ENCODE data around the gene TMC8.
A peak's percentile ranks its signal among the peaks of the same experiment; 100 is the strongest.

TMC8 gene

DNA sequence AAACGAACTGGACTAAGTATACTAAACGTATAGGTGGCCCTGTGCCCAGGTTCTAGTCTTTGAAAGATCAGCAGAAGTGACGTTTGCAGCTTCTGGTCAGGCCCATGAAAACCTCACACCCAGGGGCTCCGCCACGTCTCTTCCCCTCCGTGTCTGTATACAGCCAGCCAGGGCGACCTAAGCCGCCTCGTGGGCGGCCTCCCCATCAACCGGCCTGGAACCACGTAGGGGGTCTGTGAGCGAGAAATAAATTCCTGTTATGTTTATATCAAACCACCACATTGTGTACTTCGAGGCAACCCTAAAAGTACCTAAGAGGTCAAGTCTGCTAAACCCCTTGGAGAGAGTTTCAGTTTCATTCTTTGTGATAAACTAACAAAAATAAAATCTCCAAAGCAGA, 49.5 kb downstream of the TMC8 start:
- peak; percentile 74 for DNase-seq (ENCODE audit: low read depth)
- peak overlapping the region; percentile 29 for H3K4me3 ChIP-seq (ENCODE audit: low read depth, low read length)
- TF ChIP-seq, protein P1, sequence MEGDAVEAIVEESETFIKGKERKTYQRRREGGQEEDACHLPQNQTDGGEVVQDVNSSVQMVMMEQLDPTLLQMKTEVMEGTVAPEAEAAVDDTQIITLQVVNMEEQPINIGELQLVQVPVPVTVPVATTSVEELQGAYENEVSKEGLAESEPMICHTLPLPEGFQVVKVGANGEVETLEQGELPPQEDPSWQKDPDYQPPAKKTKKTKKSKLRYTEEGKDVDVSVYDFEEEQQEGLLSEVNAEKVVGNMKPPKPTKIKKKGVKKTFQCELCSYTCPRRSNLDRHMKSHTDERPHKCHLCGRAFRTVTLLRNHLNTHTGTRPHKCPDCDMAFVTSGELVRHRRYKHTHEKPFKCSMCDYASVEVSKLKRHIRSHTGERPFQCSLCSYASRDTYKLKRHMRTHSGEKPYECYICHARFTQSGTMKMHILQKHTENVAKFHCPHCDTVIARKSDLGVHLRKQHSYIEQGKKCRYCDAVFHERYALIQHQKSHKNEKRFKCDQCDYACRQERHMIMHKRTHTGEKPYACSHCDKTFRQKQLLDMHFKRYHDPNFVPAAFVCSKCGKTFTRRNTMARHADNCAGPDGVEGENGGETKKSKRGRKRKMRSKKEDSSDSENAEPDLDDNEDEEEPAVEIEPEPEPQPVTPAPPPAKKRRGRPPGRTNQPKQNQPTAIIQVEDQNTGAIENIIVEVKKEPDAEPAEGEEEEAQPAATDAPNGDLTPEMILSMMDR (conservative IDR thresholded peaks at IDR 0.05; ENCODE audit: low read depth, low read length): no peak

DNA sequence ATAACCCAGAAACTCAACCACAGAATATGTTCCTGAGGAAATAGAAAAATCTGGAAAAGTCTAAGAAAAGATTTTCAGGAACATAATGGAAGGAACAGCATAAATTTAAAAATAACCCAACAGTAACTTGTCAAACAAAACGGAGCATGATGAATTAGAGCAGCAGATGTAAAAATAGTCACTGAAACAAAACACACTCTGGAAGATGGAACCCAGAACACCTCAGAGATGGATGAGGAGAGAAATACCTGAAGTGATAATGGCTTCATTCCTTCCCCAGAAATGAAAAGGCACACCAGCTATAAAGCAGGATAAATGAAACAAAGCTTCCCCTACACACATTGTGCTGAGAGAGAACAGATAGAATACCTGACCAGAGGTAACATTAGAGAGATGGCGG, 49.9 kb downstream of the TMC8 start:
- no peak overlapping the region for H3K4me3 ChIP-seq (ENCODE audit: low read depth, low read length)
- TF ChIP-seq, protein P1 (conservative IDR thresholded peaks at IDR 0.05; ENCODE audit: low read depth, low read length): no peak
- no peak for DNase-seq (ENCODE audit: low read depth)

DNA sequence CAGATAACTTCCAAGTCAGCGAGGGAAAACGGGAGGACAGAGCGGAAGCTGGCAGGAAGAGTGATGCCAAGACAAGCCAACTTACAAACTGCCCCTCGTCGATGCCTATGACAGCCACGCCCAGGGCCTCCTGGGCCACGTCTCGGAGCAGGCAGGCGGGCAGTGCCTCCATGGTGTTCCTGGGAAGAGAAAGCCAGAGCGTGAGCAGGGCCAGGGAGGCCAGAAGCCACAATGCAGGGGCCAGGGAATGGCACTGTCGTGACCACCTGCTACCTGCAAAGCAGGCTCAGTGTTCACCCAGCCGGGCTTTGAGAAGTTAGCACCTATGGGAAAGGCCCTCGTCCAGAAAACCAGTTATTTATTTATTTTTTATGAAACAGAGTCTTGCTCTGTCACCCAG, 51.9 kb downstream of the TMC8 start:
- no peak overlapping the region for H3K4me3 ChIP-seq (ENCODE audit: low read depth, low read length)
- TF ChIP-seq, protein P1 (conservative IDR thresholded peaks at IDR 0.05; ENCODE audit: low read depth, low read length): no peak
- no peak for DNase-seq (ENCODE audit: low read depth)

DNA sequence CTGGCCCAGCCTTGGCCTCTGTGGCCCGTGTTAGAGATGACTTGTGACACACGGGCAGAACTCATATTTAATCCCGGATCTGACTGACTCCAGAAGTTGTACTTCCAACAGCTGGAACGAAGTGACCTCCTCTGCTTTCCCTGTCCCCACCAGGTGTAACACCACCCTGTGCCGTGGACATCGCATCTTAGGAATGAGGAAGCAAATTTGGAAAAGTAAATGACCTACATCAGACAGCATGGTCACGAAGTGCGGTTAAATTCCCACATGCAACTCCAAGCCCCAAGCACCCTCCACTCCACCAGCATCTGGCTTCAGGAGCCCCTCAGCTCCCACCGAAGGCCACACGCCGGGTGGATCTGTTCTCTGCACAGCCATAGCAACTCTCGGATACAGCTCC, 53.3 kb downstream of the TMC8 start:
- H3K4me3 ChIP-seq (ENCODE audit: low read depth, low read length): no peak overlapping the region
- TF ChIP-seq, protein P1 (conservative IDR thresholded peaks at IDR 0.05; ENCODE audit: low read depth, low read length): no peak
- no peak for DNase-seq (ENCODE audit: low read depth)

DNA sequence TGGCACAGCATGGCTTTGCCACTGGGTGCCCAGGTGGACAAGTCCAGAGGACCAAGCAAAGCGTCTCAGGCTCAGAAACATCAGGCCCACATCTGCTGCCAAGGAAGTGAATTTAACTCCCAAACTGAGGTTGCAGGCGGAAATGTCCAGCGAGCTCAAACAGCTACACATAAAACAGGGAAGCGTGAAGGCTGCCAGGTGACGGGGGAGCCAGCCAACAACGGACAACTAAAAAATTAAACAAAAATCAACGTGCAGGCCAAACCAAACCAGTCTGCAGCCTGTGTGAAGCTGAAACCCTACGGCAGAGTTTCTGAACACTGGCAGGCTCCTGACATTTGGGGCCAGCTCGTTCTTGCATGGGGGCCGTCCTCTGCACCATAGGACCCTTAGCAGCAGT, 53.8 kb downstream of the TMC8 start:
- DNase-seq (ENCODE audit: low read depth): no peak
- H3K4me3 ChIP-seq (ENCODE audit: low read depth, low read length): no peak overlapping the region
- TF ChIP-seq, protein P1 (conservative IDR thresholded peaks at IDR 0.05; ENCODE audit: low read depth, low read length): no peak

DNA sequence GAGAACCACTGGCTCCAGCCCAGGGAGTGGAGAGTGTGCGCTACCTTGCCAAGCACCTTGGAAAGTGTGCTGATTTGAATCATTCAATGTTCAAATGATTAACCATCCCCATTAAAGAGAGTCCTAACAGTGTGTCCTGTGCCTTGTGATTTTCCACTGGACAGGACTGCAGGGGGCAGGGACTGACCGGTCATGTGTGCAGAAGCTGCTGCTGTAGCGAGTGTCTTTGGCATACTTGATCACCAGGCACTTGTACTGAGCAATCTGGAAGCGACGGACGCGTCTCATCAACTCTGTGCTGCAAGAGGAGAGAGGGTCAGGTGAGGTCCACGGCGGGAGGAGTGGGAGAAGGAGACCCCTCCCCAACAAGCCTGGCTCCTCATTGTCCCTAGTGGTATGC, 54.3 kb downstream of the TMC8 start:
- TF ChIP-seq, protein P1 (conservative IDR thresholded peaks at IDR 0.05; ENCODE audit: low read depth, low read length): no peak
- no peak overlapping the region for H3K4me3 ChIP-seq (ENCODE audit: low read depth, low read length)
- no peak for DNase-seq (ENCODE audit: low read depth)

DNA sequence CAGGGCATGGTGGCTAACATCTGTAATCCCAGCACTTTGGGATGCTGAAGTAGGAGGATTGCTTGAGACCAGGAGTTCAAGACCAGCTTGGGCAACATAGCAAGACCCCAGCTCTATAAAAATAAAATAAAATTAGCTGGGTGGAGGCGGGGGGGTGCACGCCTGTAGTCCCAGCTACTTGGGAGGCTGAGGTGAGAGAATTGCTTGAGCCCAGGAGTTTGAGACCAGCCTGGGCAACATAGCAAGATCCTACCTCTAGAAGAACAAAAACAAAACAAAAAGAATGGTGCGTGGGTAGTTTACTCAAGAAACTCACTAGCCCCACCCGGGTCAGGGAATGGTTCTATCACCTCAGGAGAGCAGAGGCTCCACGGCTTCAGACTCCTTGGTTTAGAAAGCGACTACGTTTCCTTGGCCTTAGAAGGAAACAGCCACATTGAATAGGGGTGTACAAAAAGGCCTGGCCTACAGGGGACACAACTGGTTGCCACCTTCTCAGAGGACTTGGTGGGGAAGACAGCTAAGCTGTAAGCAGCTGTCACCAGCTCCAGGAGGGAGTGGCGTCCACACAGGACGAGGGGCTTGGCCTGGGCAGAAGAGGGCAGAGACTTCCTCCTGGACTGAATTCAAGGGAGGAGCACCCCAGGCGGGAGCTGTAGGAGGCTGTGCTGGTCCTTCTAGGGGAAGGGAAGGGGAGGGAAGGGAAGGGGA, 55.6 kb downstream of the TMC8 start:
- no peak for DNase-seq (ENCODE audit: low read depth)
- TF ChIP-seq, protein P1 (conservative IDR thresholded peaks at IDR 0.05; ENCODE audit: low read depth, low read length): no peak
- peak overlapping the region; percentile 73 for H3K4me3 ChIP-seq (ENCODE audit: low read depth, low read length)
